Testis (tissue), 3 donors: ENCODE data around the gene CCNK. TPM values are rescaled to one million over a fixed set of nuclear protein-coding genes. Genes with fewer than 3 reads are reported as not detected.

Experiments used
- DNase-seq: peaks from one replicate; pipeline ENCODE4 v3.0.0-alpha.2; 2019
- H3K27ac ChIP-seq, 2 donors: fragments of 200-600 bp; sonication (generic); one replicate each; pipeline ENCODE4 v1.5.1; 2019
- H3K27me3 ChIP-seq: fragments of 200-600 bp; sonication (generic); one replicate; pipeline ENCODE4 v1.5.1; 2019
- H3K36me3 ChIP-seq: fragments of 200-600 bp; sonication (generic); one replicate; pipeline ENCODE4 v1.5.1; 2017; ENCODE audit warnings: low read depth; ENCODE audit errors: missing control alignments
- H3K4me1 ChIP-seq: fragments of 200-600 bp; sonication (generic); one replicate; pipeline ENCODE4 v1.5.1; 2019
- H3K4me3 ChIP-seq, 2 donors: fragments of 200-600 bp; sonication (generic); one replicate each; pipeline ENCODE4 v1.5.1; 2017 to 2019
- H3K9me3 ChIP-seq: fragments of 200-600 bp; sonication (generic); one replicate; pipeline ENCODE4 v1.5.1; 2017
- POLR2A ChIP-seq: fragments of 450-650 bp; IDR thresholded peaks from one replicate; pipeline ENCODE4 v1.6.1; 2017; ENCODE audit warnings: antibody characterized with exemption, mild to moderate bottlenecking, moderate library complexity
- WGBS, 2 donors: methylation state at CpG; one replicate each; pipeline ENCODE4 v1.1.5; 2018; 5-methylcytosine and 5-hydroxymethylcytosine counted together
- intact Hi-C: fragments of 100-400 bp; cut with DNase I; formaldehyde crosslinking; loops from one replicate; pipeline ENCODE4 v1.15.1; 2023; ENCODE audit warnings: low total_unique reads
- polyA plus RNA-seq: library from polyadenylated mRNA; stranded (reverse); fragments of 350-450 nt; fragmentation: Illumina TruSeq; extraction: RNeasy Lipid Tissue Mini Kit (QIAGEN cat#74804); gene quantifications from one replicate; pipeline ENCODE4 v1.2.3, GENCODE V29; 2014; ENCODE audit warnings: low read depth, low replicate concordance; ENCODE audit not compliant: insufficient read depth
- total RNA-seq, 2 donors: library from RNA; depleted of rRNA; stranded (reverse); fragments of >200 nt; gene quantifications; one replicate each; pipeline ENCODE4 v1.2.3, GENCODE V29; 2016
- TF ChIP-seq, protein P1 (sequence below), 3 experiments: fragments of 450-650 bp in 2 of 3; fragments of 200-600 bp in 1 of 3; sonication (generic) in 1 of 3; IDR thresholded peaks; one replicate each; pipeline ENCODE4 v1.5.1; 2016 to 2019; ENCODE audit warnings: antibody characterized with exemption in 3 of 3, mild to moderate bottlenecking in 2 of 3, moderate library complexity in 1 of 3

CCNK gene
- total and polyA plus RNA-seq, 3 donors from 2014 or later = 69.1 to 134 (median 73.1) TPM

DNA sequence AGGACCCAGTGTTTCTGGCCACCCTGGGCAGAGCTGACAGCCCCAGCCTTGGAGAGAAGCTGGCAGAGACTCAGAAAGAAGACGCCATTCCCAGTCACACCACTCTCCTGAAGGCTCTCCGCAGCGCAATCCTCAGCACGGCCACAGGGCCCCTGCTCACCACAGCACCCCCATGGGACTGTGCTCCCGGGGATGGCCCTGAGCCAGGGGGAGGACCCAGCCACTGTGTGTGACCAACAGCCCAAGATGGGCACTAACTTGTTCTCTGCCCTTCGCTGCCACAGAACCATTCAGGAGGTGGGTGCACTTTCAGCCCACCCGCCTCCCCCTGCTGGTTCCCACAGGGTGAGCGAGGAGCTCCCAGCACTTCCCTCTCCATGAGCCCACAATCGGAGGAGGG, 57.1 kb downstream of the CCNK start:
- Histone ChIP-seq H3K4me1 (peaks cover 6% of the 10 kb centered on the region), H3K27ac (no peak overlapping the region), H3K9me3 (no peaks in the 10 kb centered on the region), H3K27me3 (no peaks in the 10 kb centered on the region), H3K36me3 (no peaks in the 10 kb centered on the region), H3K4me3 (no peak overlapping the region)
- intact Hi-C loops = no loop called here
- 65 to 74% methylated on average over 4 to 9 of the region's 9 CpGs for WGBS, 2 donors
- DNase-seq = no peak
- TF ChIP-seq, protein P1, sequence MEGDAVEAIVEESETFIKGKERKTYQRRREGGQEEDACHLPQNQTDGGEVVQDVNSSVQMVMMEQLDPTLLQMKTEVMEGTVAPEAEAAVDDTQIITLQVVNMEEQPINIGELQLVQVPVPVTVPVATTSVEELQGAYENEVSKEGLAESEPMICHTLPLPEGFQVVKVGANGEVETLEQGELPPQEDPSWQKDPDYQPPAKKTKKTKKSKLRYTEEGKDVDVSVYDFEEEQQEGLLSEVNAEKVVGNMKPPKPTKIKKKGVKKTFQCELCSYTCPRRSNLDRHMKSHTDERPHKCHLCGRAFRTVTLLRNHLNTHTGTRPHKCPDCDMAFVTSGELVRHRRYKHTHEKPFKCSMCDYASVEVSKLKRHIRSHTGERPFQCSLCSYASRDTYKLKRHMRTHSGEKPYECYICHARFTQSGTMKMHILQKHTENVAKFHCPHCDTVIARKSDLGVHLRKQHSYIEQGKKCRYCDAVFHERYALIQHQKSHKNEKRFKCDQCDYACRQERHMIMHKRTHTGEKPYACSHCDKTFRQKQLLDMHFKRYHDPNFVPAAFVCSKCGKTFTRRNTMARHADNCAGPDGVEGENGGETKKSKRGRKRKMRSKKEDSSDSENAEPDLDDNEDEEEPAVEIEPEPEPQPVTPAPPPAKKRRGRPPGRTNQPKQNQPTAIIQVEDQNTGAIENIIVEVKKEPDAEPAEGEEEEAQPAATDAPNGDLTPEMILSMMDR (IDR thresholded peaks at IDR 0.05) = no peak
- no peak for TF ChIP-seq POLR2A

DNA sequence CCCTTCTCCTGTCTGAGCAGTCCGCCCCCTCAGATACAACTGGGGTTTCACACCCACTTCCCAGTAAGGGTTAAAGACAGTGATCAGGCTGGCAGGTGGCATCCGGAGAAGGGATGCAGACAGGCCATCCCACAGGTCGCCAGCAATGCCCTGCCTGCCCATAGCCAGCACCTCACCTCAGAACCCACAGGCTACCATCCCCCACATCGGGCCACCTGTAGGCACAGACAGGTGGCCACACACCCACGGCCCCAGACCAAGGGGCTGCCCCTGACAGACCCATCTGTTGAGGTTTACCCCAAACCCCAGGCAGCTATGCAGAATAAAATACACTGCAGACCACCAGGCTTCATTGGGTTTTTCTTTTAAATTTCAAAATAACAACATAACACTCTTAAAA, 57.5 kb downstream of the CCNK start:
- intact Hi-C loops = no loop called here
- Histone ChIP-seq H3K27me3 (no peaks in the 10 kb centered on the region), H3K27ac (no peak overlapping the region), H3K9me3 (no peaks in the 10 kb centered on the region), H3K4me3 (no peak overlapping the region), H3K36me3 (no peaks in the 10 kb centered on the region), H3K4me1 (peaks cover 8% of the 10 kb centered on the region)
- TF ChIP-seq, protein P1 (IDR thresholded peaks at IDR 0.05) = no peak
- no peak for TF ChIP-seq POLR2A
- 45 to 75% methylated on average over 4 to 5 of the region's 5 CpGs for WGBS, 2 donors
- DNase-seq = no peak

DNA sequence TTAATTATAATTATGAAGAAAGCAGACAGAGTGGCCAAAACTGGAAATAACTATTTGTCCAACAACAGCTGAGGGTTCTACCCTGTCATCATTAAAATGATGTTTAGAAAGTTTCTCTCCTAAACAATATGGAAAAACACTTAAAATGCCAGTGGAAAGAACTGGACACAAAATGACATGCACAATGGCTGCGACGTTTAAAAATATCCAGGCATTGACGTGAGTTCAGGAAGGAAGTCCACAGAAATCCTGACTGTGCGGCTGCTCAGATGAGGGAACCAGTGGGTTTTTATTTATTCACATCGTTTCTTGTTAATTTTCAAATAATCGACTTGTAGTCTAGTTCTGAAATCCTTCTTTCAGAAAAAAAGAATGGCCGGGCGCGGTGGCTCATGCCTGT, 58.3 kb downstream of the CCNK start:
- H3K36me3 ChIP-seq = no peaks in the 10 kb centered on the region
- no peaks in the 10 kb centered on the region for H3K27me3 ChIP-seq
- peaks cover 13% of the 10 kb centered on the region for H3K4me1 ChIP-seq
- whole genome bisulfite sequencing, 2 donors = 78 to 82% methylated on average over 9 of the region's 9 CpGs
- H3K27ac ChIP-seq = no peak overlapping the region
- H3K9me3 ChIP-seq = no peaks in the 10 kb centered on the region
- intact Hi-C loops = no loop called here
- H3K4me3 ChIP-seq = no peak overlapping the region
- no peak for DNase-seq
- no peak for TF ChIP-seq POLR2A
- TF ChIP-seq, protein P1 (IDR thresholded peaks at IDR 0.05) = no peak

DNA sequence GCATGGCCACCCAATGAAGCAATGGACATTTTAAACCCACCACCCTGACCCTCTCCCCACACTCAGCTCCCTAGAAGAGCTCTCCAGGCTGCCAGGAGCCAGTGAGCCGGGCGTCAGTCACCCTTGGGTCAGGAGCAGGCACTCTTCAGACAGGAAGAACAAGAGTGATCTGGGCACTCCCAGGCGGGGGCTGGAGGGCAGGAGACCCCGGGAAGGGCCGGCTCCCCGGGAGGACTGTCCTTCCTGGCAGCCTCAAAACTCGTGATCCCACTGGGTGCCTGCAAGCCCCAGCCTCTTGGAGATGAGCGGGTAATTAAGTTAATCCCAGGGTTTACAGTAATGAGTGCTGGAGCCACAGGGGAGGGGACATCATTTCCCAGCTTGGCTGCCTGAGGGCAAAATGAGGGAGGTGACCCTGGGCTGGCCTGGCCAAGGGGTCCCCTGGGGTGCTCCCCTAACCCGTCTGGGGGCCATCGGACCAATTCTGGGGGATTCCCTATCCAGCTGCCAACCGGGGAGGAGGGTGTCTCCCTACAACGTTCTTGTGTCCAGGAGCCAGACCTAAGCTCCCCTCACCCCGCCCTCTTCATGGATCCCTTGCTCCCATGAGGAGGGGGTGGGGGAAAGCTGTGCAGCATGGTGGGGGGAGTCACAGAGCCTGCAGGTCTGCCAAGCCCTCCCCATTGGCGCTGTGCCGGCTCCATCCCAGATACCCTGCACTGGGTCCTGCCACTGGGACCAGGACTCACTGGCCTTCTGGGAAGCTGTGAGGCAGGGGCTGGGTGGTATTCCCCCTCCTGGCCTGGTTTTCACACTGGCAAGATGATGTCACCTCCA, 59.2 kb downstream of the CCNK start:
- H3K9me3 ChIP-seq = no peaks in the 10 kb centered on the region
- H3K27ac ChIP-seq = no peak overlapping the region
- TF ChIP-seq, protein P1 (IDR thresholded peaks at IDR 0.05) = no peak
- no peak for TF ChIP-seq POLR2A
- WGBS, 2 donors = 78 to 93% methylated on average over 3 to 15 of the region's 15 CpGs
- H3K36me3 ChIP-seq = no peaks in the 10 kb centered on the region
- H3K4me3 ChIP-seq = no peak overlapping the region
- intact Hi-C loops = no loop called here
- H3K4me1 ChIP-seq = peaks cover 18% of the 10 kb centered on the region
- H3K27me3 ChIP-seq = no peaks in the 10 kb centered on the region
- no peak for DNase-seq

DNA sequence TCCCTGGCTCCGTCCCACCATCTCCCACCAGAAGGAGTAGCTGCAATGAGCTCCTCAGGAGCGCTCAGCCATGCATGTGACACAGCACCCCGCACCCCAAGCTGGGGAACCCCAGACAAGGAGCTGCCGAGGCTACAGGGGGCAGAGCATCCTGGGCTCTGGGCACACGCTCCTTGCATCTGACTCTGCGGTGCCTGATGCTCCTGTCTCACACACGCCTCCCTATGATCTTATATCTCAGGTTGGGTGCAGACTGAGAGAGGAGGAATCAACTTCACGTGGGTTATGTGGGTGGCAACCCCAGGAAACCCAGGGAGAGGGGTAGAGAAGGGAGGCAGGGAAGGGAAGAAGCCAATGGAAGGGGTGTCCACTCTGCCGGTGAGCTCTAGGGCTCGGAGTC, 60.0 kb downstream of the CCNK start:
- Histone ChIP-seq H3K36me3 (no peaks in the 10 kb centered on the region), H3K27me3 (no peaks in the 10 kb centered on the region), H3K27ac (no peak overlapping the region), H3K4me3 (no peak overlapping the region), H3K9me3 (no peaks in the 10 kb centered on the region), H3K4me1 (peaks cover 25% of the 10 kb centered on the region)
- DNase-seq = no peak
- TF ChIP-seq, protein P1 (IDR thresholded peaks at IDR 0.05) = no peak
- no peak for TF ChIP-seq POLR2A
- 90 to 95% methylated on average over 9 to 10 of the region's 10 CpGs for WGBS, 2 donors
- intact Hi-C loops = no loop called here
